A172 (cell line): ENCODE data around the gene GPATCH8. TPM values are rescaled to one million over a fixed set of nuclear protein-coding genes. Genes with fewer than 3 reads are reported as not detected.

ENCODE experiments used
- DNase-seq: peaks from one replicate; pipeline ENCODE4 v3.0.0-alpha.2; 2015; ENCODE audit warnings: low spot score
- total RNA-seq: library from RNA; depleted of rRNA; stranded (reverse); fragments of >200 nt; shearing (Covaris generic); gene quantifications from 2 replicates; pipeline ENCODE4 v1.2.3, GENCODE V29; 2014

The GPATCH8 gene
- total RNA-seq, 1 experiment from 2014 or later = 13.6 TPM

- DNase-seq = no peak
Observed at GRCh38 chr17:44451016-44451627, 52.1 kb downstream of the GPATCH8 start.

- DNase-seq = no peak
Observed at GRCh38 chr17:44448412-44448811, 54.8 kb downstream of the GPATCH8 start.

- DNase-seq = peak; percentile 50
Observed at GRCh38 chr17:44444735-44445105, 58.5 kb downstream of the GPATCH8 start.

- DNase-seq = no peak
Observed at GRCh38 chr17:44442806-44443205, 60.4 kb downstream of the GPATCH8 start.

GRCh38 chr17:44439168-44439567 is 64.0 kb downstream of the GPATCH8 start:
- no peak for DNase-seq

GRCh38 chr17:44438636-44439035 is 64.6 kb downstream of the GPATCH8 start:
- no peak for DNase-seq

- DNase-seq = no peak
Observed at GRCh38 chr17:44436336-44436735, 66.9 kb downstream of the GPATCH8 start.

- DNase-seq = no peak
Observed at GRCh38 chr17:44432254-44433157, 70.7 kb downstream of the GPATCH8 start.

- DNase-seq = no peak
Observed at GRCh38 chr17:44424828-44425461, 78.3 kb downstream of the GPATCH8 start.

GRCh38 chr17:44417553-44417952 is 85.7 kb downstream of the GPATCH8 start:
- peak; percentile 77 for DNase-seq

- DNase-seq = no peak
Observed at GRCh38 chr17:44416558-44417289, 86.5 kb downstream of the GPATCH8 start.

- DNase-seq = no peak
Observed at GRCh38 chr17:44414394-44415155, 88.6 kb downstream of the GPATCH8 start.

- DNase-seq = no peak
Observed at GRCh38 chr17:44409309-44410028, 93.7 kb downstream of the GPATCH8 start.

GRCh38 chr17:44408786-44409185 is 94.4 kb downstream of the GPATCH8 start:
- DNase-seq = no peak

GRCh38 chr17:44402564-44403172 is 100.5 kb downstream of the GPATCH8 start:
- no peak for DNase-seq

GRCh38 chr17:44400226-44400847 is 102.9 kb downstream of the GPATCH8 start:
- DNase-seq = no peak

- no peak for DNase-seq
Observed at GRCh38 chr17:44398692-44399691, 104.2 kb downstream of the GPATCH8 start.
